Activated CD4-positive, alpha-beta T cell treated with anti-CD3 and anti-CD28 coated beads, Interleukin-2, amount 50 U/mL, for 4 hours (primary cell): ENCODE data around the gene SEPTIN5.
"Not testable (repeated sequence)": the region's sequence is repeated elsewhere in the genome, so short reads cannot be mapped to it uniquely, and the experiment has no call there.

Experiments
- DNase-seq, 2 experiments: peaks; one replicate each; pipeline ENCODE4 v3.0.0-alpha.2; 2020

The SEPTIN5 gene

GRCh38 chr22:19721330-19722177 is 7.3 kb downstream of the SEPTIN5 start:
- DNase-seq, result no peak

- DNase-seq, result no peak
Observed at GRCh38 chr22:19722178-19722981, 8.1 kb downstream of the SEPTIN5 start.

- DNase-seq, result no peak
Observed at GRCh38 chr22:19722982-19723231, 8.6 kb downstream of the SEPTIN5 start.

DNA sequence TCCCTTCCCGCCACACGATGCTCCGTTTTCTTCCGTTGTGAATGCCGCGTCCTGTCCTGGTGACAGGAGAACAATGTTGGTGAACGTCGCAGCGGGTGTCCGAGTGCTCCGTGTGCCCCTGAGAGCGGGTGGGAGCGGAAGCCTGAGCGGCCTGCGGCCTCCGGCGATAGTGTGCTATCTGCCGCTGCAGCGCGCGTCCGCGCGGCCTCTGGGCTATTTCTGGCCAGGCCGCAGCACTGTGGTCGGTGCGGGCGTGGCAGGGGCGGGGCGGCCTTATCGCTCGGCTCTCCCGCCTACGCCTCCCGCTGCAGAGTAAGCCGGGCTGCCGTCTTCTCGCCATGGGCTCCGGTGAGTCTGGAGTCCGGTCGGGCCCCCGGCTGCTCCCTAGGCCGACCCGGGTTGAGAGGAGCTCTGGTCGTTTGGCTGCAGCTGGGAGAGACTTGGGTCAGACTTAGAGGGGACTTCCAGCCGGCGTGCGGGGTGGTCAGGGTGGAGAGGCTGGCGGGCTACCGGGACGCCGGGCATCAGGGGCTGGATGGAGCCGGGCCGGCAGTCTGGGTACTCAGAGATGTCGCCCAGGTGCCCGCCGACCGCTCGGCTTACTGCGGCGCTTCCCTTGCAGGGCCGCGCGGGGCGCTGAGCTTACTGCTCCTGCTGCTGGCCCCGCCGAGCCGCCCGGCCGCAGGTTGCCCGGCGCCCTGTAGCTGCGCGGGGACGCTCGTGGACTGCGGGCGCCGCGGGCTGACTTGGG is 9.1 kb downstream of the SEPTIN5 start, which contains the start of gene GP1BB:
GP1BB (plus strand) TSS at position 308 of the 751 bp plus-strand sequence; CDS start at position 339, 31 bp downstream.
- DNase-seq, result no peak

- DNase-seq, result no peak
Observed at GRCh38 chr22:19723983-19724827, 9.9 kb downstream of the SEPTIN5 start.

DNA sequence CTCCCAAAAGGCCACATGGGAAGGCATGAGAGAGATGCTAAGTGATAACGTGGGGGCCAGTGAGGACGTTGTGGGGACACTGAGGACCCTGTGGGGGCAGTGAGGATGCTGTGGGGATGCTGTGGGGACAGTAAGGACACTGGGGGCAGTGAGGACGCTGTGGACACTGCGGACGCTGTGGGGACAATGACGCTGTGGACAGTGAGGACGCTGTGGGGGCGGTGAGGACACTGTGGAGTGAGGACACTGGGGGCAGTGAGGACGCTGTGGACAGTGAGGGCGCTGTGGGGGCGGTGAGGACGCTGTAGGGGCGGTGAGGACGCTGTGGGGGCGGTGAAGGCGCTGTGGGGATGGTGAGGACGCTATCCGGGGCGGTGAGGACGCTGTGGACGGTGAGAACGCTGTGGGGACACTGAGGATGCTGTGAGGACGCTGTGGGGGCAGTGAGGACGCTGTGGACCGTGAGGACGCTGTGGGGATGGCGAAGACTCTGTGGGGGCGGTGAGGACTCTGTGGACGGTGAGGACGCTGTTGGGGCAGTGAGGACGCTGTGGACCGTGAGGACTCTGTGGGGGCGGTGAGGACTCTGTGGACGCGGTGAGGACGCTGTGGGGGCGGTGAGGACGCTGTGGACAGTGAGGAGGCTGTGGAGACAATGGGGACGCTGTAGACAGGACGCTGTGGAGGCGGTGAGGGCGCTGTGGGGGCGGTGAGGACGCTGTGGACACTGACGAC is 10.8 kb downstream of the SEPTIN5 start:
- DNase-seq, result no peak

- DNase-seq, result not testable (repeated sequence)
Observed at GRCh38 chr22:19726064-19726788, 11.9 kb downstream of the SEPTIN5 start.

- no peak for DNase-seq
Observed at GRCh38 chr22:19727310-19728150, 13.2 kb downstream of the SEPTIN5 start.

DNA sequence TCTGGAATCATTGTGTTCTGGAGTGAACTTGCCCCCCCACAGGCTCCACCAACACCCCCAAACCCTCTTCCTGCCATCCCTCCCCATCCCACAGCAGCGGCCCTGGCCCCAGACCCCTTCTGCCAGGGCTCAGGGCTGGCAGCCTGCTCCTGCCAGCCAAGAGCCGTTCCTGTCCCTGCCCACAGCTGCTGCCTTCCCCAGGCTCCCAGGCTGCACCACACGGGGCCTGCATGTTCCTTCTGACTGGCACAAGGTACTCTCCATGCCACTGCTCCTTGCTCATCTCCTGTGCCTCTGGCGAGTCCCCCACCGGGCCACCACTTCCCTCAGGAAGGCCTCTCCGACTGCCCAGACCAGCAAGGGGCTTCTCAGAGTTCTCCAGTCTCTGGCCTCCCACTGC is 14.0 kb downstream of the SEPTIN5 start:
- no peak for DNase-seq

DNA sequence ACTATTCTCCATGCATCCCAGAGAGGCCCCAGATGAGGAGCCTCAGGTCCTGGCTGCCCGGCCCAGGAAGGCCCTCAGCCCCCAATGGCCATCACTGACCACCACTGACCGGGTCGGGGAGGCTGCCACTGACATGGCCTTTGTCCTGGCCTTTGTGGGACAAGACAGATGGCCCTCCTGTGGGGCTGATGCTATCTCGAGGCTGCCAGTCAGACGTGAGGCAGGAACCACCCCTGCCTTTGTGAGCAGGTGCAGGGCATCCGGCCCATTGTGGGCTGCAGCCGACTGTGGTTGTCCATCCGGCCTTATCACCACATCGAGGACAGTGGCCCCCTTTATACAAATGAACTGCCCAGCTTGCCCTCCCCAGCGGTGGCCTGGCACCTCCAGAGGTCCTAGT is 14.5 kb downstream of the SEPTIN5 start:
- DNase-seq, result no peak

- DNase-seq, result no peak
Observed at GRCh38 chr22:19729507-19729906, 15.2 kb downstream of the SEPTIN5 start.

DNA sequence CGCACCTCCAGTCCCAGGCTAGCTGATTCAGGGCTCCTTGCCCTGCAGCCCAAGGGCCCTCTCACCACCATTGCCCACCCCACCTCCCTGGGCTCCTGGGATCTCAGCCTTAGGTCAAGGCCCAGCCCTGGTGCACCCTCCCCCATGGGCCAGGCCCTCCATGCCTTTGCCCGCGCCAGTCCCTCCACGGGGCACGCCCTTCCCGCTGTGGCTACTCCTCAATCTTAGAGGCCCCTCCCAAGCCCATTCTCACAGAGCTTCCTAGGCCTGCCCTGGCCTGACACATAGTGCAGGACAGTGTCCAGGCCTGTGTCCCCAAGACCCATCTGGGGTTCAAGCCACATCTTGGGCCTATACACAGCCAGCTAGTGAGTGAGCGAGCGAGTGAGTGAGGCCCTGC is 15.9 kb downstream of the SEPTIN5 start:
- DNase-seq, result no peak

GRCh38 chr22:19730655-19731360 is 16.5 kb downstream of the SEPTIN5 start:
- DNase-seq, result peak; percentile 82 to 89

DNA sequence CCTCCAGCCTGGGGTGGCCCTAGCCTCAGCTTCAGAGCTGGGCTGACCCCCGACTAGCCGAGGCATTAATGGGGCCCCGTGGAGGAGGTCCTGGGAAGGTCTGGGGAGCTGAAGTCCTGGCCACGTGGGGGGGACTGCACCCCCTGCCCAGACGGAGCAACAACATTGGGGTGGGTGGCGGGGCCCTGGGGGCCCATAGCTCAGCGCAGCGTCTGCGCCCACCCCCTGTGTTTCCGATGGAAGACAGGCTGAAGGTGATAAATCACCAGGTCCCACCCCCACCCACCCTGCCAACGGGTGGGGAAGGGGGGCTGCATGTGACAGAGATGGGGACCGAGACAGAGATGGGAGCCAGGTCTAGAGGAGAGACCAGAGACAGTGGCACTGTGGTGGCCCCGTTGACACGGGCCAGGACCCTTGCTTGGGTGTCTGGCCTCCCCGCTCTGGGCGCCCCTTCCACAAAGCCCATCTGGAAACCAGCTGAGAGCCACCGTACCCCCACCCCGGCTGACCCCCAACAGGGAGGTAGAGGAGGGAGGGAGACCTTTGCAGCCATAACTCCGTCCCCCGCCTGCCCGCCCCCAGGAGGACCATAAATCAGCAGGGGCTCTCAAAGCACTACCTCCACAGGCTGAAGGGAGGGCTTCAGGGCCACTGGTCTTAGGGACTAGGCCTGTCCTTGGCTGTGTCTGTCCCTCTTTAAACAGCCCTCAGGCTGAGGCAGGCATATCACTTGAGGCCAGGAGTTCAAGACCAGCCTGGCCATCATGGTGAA is 17.2 kb downstream of the SEPTIN5 start:
- DNase-seq, result no peak

GRCh38 chr22:19732403-19733113 is 18.3 kb downstream of the SEPTIN5 start:
- no peak for DNase-seq

DNA sequence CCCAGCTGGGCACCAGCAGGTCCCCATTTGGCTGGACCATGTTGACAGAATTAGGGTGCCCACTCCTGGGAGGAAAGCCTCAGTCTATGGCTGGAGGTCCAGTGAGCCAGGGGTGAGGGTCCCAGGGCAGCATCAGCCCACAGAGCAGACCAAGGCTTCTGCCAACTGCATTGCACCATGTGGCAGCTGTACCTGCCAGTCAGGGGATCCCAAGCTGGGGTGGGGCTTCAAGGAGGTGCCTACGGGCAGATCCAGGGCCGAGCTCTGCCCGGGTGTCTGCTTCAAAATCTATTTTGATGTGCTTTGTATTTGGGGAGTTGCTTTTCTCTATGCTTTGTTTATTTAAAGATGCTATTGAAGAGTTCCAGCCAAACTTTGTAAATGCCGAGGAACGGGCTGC is 19.5 kb downstream of the SEPTIN5 start:
- DNase-seq, result no peak

DNA sequence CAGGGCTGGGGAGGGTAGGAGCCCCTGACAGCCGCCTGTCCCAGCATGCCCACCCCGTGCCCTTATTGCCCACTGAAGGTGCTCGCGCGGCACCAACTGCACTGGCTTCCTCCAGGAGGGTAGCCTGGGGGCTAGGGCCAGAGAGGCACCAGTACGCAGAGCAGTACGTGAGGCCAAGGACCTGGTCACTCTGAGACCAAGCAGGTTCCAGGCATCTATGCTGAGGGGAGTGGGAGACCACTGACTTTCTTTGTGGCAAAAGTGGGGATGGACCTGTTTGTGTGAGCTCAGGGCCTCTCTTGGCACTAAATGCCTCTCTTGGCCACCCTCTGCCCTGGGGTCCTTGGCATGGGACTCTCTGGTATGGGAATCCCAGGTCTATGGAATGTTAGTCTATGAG is 19.9 kb downstream of the SEPTIN5 start:
- DNase-seq, result no peak

DNA sequence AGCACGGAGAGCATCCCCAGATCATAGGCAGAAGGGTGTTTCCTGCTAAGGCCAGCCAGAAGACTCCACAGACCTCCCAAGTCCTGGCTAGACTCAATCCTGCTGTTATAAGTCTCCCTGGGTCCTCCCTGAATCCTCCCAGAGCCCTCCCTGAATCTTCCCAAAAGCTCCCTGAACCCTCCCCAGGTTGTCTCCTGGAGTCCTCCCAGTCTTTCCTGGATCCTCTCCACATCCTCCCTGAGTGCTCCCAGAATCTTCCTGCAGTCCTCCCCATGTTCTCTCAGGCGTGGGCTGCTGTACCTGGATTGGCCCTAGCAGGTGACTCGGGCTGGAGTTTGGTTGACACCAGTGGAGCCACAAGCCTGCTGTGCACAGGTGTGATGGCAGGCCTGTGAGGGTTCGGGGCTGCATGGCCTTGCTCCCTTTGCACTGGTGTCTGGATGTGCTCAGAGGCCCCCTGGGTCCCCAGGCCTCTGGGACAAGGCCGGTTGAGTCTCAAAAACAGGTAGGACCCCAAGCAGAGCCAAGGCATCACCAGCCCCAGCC is 20.6 kb downstream of the SEPTIN5 start:
- no peak for DNase-seq
